Measurements from ENCODE around the gene LIPA. TPM values are rescaled to one million over a fixed set of nuclear protein-coding genes. Genes with fewer than 3 reads are reported as not detected.

Gene LIPA
- total RNA-seq, 2 donors from 2014 or later: 17.7 to 18.4 TPM

GRCh38 chr10:89226891-89227290 is 24.7 kb downstream of the LIPA start:
- H3K9me3 ChIP-seq (ENCODE audit: control insufficient read depth, low read length): peaks cover 35% of the 10 kb centered on the region
- Mint-ChIP-seq H3K27ac (no peak overlapping the region), H3K4me1 (peaks cover 11% of the 10 kb centered on the region), H3K9me3 (peaks cover 24% of the 10 kb centered on the region), H3K27me3 (ENCODE audit: insufficient read depth) (no peaks in the 10 kb centered on the region), H3K36me3 (ENCODE audit: low read depth) (peaks cover 25% of the 10 kb centered on the region), H3K4me3 (no peak overlapping the region)
- H3K36me3 ChIP-seq (ENCODE audit: control insufficient read depth, insufficient read depth, low read length): peaks cover 7% of the 10 kb centered on the region
- no CpG with 5 or more reads among the region's 1 CpG for WGBS, 2 experiments (ENCODE audit: insufficient coverage in 1 of 2, insufficient read length in 1 of 2)
- H3K4me1 ChIP-seq (ENCODE audit: control insufficient read depth, insufficient read depth, low read length): no peaks in the 10 kb centered on the region
- H3K9ac ChIP-seq (ENCODE audit: extremely low read depth, low read length, poor library complexity, severe bottlenecking): no peak overlapping the region
- TF ChIP-seq, protein P1, sequence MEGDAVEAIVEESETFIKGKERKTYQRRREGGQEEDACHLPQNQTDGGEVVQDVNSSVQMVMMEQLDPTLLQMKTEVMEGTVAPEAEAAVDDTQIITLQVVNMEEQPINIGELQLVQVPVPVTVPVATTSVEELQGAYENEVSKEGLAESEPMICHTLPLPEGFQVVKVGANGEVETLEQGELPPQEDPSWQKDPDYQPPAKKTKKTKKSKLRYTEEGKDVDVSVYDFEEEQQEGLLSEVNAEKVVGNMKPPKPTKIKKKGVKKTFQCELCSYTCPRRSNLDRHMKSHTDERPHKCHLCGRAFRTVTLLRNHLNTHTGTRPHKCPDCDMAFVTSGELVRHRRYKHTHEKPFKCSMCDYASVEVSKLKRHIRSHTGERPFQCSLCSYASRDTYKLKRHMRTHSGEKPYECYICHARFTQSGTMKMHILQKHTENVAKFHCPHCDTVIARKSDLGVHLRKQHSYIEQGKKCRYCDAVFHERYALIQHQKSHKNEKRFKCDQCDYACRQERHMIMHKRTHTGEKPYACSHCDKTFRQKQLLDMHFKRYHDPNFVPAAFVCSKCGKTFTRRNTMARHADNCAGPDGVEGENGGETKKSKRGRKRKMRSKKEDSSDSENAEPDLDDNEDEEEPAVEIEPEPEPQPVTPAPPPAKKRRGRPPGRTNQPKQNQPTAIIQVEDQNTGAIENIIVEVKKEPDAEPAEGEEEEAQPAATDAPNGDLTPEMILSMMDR (conservative IDR thresholded peaks at IDR 0.05): no peak
- no peak overlapping the region for H3K4me3 ChIP-seq (ENCODE audit: low read length)
- no peak overlapping the region for H3K27ac ChIP-seq (ENCODE audit: low read depth, low read length)
- no peaks in the 10 kb centered on the region for H3K27me3 ChIP-seq (ENCODE audit: control insufficient read depth, insufficient read depth, low read length, poor library complexity, severe bottlenecking)
- no peak for DNase-seq

GRCh38 chr10:89224739-89225443 is 26.7 kb downstream of the LIPA start:
- peaks cover 15% of the 10 kb centered on the region for H3K4me1 Mint-ChIP-seq
- DNase-seq: peak; percentile 70
- peaks cover 7% of the 10 kb centered on the region for H3K36me3 ChIP-seq (ENCODE audit: control insufficient read depth, insufficient read depth, low read length)
- H3K36me3 Mint-ChIP-seq (ENCODE audit: low read depth): peaks cover 20% of the 10 kb centered on the region
- H3K27ac Mint-ChIP-seq: peak overlapping the region; percentile 85
- 59 to 62% methylated on average over 11 to 18 of the region's 18 CpGs for WGBS, 2 experiments (ENCODE audit: insufficient coverage in 1 of 2, insufficient read length in 1 of 2)
- H3K9me3 ChIP-seq (ENCODE audit: control insufficient read depth, low read length): peaks cover 35% of the 10 kb centered on the region
- H3K9ac ChIP-seq (ENCODE audit: extremely low read depth, low read length, poor library complexity, severe bottlenecking): no peak overlapping the region
- H3K27me3 Mint-ChIP-seq (ENCODE audit: insufficient read depth): no peaks in the 10 kb centered on the region
- no peaks in the 10 kb centered on the region for H3K27me3 ChIP-seq (ENCODE audit: control insufficient read depth, insufficient read depth, low read length, poor library complexity, severe bottlenecking)
- no peaks in the 10 kb centered on the region for H3K4me1 ChIP-seq (ENCODE audit: control insufficient read depth, insufficient read depth, low read length)
- peaks cover 24% of the 10 kb centered on the region for H3K9me3 Mint-ChIP-seq
- H3K4me3 Mint-ChIP-seq: peak overlapping the region; percentile 44
- H3K4me3 ChIP-seq (ENCODE audit: low read length): peak overlapping the region; percentile 33
- TF ChIP-seq, protein P1 (conservative IDR thresholded peaks at IDR 0.05): peak; percentile 60
- H3K27ac ChIP-seq (ENCODE audit: low read depth, low read length): no peak overlapping the region

DNA sequence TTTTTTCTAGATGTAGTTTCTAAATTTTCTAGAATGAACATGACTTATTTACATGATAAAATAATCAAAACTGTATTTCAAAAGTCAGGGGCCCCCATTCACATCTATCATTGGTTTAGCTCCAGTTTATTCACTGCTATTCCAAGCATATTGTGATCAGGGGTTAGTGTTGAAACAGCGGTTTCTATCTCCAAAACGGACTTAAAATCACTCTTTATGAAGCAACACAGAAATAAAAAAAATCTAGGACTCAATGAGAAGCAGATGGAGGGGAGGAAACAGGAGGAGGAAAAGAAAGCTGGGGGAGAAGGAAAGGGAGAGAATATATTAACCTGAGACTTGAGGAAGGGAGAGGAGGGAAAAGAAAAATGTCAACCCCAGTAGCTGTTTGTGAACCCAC is 29.7 kb downstream of the LIPA start:
- peaks cover 4% of the 10 kb centered on the region for H3K36me3 Mint-ChIP-seq (ENCODE audit: low read depth)
- no peaks in the 10 kb centered on the region for H3K4me1 ChIP-seq (ENCODE audit: control insufficient read depth, insufficient read depth, low read length)
- H3K4me3 ChIP-seq (ENCODE audit: low read length): no peak overlapping the region
- DNase-seq: no peak
- peaks cover 15% of the 10 kb centered on the region for H3K4me1 Mint-ChIP-seq
- no peak overlapping the region for H3K9ac ChIP-seq (ENCODE audit: extremely low read depth, low read length, poor library complexity, severe bottlenecking)
- H3K27ac Mint-ChIP-seq: no peak overlapping the region
- H3K9me3 Mint-ChIP-seq: peaks cover 12% of the 10 kb centered on the region
- TF ChIP-seq, protein P1 (conservative IDR thresholded peaks at IDR 0.05): no peak
- no peak overlapping the region for H3K4me3 Mint-ChIP-seq
- no peak overlapping the region for H3K27ac ChIP-seq (ENCODE audit: low read depth, low read length)
- 95 to 96% methylated on average over 2 of the region's 2 CpGs for WGBS, 2 experiments (ENCODE audit: insufficient coverage in 1 of 2, insufficient read length in 1 of 2)
- peaks cover 14% of the 10 kb centered on the region for H3K9me3 ChIP-seq (ENCODE audit: control insufficient read depth, low read length)
- no peaks in the 10 kb centered on the region for H3K27me3 Mint-ChIP-seq (ENCODE audit: insufficient read depth)
- no peaks in the 10 kb centered on the region for H3K27me3 ChIP-seq (ENCODE audit: control insufficient read depth, insufficient read depth, low read length, poor library complexity, severe bottlenecking)
- H3K36me3 ChIP-seq (ENCODE audit: control insufficient read depth, insufficient read depth, low read length): peaks cover 7% of the 10 kb centered on the region
